Ovary (tissue), 3 donors: ENCODE data around the gene ASIC4.

Source experiments
- EP300 ChIP-seq: sonication (generic); formaldehyde crosslinking; IDR thresholded peaks from one replicate; pipeline ENCODE4 v1.6.1; 2017; ENCODE audit warnings: antibody characterized with exemption
- TF ChIP-seq, protein P1 (sequence below), 3 donors: fragments of 450-650 bp in 2 of 3; fragments of 200-600 bp in 1 of 3; IDR thresholded peaks; one replicate each; pipeline versions ENCODE4 v1.5.1 to v1.8.0; 2016 to 2022; ENCODE audit warnings: antibody characterized with exemption in 3 of 3, mild to moderate bottlenecking in 1 of 3
- donor health status: DM: no; HTN: no; CAD: no.

GRCh38 chr2:219520079-219520478, 5.8 kb downstream of the ASIC4 start:
- no peak for TF ChIP-seq EP300
- TF ChIP-seq, protein P1, sequence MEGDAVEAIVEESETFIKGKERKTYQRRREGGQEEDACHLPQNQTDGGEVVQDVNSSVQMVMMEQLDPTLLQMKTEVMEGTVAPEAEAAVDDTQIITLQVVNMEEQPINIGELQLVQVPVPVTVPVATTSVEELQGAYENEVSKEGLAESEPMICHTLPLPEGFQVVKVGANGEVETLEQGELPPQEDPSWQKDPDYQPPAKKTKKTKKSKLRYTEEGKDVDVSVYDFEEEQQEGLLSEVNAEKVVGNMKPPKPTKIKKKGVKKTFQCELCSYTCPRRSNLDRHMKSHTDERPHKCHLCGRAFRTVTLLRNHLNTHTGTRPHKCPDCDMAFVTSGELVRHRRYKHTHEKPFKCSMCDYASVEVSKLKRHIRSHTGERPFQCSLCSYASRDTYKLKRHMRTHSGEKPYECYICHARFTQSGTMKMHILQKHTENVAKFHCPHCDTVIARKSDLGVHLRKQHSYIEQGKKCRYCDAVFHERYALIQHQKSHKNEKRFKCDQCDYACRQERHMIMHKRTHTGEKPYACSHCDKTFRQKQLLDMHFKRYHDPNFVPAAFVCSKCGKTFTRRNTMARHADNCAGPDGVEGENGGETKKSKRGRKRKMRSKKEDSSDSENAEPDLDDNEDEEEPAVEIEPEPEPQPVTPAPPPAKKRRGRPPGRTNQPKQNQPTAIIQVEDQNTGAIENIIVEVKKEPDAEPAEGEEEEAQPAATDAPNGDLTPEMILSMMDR (IDR thresholded peaks at IDR 0.05): no peak
